GM03348 (cell line): ENCODE results near the gene RNASEH2B.

Source experiments
- DNase-seq: peaks from one replicate; pipeline ENCODE4 v3.0.0; 2012; ENCODE audit warnings: low spot score

RNASEH2B gene, protein sequence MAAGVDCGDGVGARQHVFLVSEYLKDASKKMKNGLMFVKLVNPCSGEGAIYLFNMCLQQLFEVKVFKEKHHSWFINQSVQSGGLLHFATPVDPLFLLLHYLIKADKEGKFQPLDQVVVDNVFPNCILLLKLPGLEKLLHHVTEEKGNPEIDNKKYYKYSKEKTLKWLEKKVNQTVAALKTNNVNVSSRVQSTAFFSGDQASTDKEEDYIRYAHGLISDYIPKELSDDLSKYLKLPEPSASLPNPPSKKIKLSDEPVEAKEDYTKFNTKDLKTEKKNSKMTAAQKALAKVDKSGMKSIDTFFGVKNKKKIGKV

DNA sequence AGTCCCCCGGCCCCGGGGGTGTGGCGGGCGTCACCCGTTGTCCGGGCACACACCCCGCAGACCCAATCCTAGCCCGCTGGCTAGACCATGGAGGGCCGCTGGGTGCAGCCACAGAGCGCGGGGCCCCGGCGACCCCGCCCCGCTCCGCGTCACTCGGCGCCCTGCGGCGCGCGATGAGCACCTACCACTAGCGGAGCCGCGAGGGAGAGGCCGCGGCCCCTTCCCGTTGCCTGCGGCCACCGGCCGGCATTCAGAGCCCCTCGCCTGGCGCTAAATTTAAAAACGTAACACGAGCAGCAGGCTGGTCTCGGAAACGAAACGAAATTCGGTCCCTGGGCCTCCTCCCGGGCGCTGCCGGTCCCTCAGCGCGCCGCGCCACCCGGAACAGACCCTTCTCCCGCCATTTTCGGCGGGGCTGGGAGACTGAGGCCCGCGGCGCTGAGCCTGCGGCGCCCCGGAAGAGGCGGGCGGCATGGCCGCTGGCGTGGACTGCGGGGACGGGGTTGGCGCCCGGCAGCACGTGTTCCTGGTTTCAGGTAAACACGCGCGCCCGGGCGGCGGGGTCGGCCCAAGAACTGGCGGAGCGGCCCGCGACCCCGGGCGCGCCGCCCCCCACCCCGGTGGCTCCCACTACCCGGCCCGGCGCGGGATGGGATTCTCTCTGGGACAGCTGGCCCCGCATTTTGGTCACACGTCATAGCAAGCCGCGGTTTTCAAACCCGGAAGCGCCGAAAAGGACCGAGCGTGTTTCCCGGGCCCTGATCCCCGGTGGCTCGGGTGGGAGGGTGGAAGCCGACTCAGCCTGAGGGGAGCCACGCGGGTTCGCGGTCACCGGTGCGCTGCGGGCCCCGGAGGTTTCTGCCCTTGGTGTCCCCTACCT lies at the start of gene RNASEH2B:
Gene RNASEH2B, plus strand, starts transcription at position 187 of the 880 bp plus-strand sequence. Its CDS starts 286 bp downstream, at position 473.
- DNase-seq, result peak; percentile 90

DNA sequence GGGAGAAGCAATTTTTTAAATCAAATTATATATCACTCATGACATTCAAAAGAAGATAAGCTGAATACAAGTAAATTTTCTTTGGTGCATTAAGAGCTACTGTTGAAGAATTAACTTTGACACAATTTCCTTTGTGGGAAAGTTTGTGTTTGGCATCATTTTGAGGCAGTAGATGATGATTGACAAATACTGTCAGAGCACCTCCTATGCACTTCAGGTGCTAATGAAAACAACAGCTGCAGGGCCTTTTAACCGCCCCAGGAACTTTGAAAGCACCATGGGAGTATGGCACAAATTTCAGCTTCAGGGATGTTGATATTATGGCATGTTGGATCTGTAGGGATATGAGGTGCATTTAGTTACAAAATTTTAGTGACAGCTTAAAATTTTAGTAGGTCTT lies 45.1 kb upstream of the RNASEH2B start:
- no peak for DNase-seq

DNA sequence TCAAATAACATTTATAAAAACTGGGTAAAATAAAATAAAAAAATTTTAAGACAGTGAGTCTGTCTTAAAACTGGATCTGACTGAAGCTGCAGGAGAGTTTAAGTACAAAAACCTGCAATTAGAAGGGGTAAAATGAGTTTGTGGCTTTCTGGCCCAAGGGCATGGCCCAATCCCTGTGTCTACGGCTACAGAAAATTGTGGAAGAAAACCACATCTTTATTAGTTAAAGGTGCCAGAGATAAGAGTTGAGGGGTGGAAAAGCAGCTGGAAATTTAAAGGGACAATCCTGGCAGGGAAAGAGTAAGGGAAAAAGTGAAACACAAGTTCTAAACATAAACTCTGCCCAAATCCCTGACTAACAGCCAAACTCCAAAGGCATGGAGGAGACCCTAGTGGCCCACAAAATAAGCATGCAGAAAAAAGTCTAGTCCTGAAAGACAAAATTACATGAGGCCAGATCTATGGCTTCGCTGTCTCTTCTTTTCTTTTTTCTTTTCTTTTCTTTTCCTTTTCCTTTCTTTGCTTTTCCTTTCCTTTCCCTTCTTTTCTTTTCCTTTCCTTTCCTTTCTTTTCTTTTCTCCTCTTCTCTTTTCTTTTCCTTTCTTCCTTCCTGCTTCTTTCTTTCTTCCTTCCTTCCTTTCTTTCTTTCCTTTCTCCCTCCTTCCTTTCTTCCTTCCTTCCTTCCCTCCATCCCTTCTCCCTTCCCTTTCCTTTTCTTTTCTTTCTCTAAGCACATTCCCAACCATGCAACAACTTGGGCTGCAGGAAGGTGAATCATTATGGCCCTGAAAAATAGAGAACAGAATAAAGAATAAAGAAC lies 42.6 kb upstream of the RNASEH2B start:
- no peak for DNase-seq

DNA sequence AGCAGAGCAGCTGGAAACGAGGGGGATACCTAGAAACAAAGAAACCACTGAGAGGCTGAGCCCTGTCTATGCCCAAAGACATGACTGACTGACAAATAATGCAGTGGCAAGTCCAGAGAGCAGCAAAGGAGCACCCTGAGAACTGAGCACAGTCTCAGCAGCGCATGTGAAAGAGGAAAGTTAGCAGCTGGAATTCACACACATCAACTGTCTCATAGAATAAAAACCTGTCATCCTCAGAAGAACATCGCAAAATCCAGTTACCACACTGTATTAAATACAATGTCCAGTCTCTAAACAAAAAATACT lies 42.0 kb upstream of the RNASEH2B start:
- DNase-seq, result no peak

DNA sequence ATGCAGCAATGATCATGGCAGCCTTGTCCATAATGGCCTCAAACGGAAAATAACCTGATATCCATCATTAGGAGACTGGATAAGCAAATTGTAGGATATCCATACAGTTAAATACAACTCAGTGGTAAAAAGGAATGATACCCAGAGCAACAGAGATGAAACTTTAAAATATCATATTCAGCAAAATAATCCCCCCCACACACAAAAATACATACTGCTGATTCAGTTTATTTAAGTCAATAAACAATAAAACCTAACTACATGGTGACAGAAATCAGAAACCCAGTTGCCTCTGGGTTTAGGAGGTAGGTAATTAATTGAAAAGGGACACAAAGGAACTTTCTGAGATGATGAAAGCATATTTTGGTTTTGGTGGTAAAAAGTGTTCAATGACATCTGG lies 38.2 kb upstream of the RNASEH2B start:
- DNase-seq, result no peak

DNA sequence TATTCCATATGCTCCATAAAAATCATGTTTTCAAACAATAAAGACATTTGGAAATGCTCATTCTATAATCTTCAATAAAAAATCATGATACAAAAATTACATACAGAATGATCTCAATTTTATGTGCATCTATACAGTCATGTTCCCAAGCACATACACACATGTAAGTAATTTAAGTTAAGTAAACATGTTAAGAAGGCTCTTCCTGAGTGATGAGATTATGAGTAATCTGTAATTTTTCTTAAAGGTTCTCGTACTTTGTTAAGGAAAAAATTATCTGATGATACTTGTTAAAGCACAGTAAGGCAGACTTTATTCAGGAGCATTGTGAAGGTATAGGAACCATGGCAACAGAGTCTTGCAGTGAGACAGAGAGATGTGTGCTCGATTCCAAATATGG lies 36.1 kb upstream of the RNASEH2B start:
- no peak for DNase-seq

DNA sequence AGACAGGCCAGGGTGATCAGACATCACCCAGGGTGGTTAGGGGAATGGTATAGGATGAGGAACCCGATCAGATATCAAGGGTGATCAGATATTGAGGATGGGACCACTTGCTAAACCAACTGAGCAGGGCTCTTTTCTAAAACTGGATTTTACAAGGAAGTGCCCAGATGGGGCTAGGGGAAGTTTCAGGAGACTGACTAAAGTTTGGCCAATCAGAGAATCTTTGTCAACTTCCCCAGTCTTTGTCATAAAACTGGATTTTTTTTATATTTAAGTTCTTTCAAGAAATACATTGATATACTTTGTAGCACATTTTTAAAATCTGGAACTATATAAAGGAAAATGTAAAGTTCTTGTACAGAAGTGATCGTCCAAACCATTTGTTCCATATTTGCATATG lies 35.6 kb upstream of the RNASEH2B start:
- no peak for DNase-seq

DNA sequence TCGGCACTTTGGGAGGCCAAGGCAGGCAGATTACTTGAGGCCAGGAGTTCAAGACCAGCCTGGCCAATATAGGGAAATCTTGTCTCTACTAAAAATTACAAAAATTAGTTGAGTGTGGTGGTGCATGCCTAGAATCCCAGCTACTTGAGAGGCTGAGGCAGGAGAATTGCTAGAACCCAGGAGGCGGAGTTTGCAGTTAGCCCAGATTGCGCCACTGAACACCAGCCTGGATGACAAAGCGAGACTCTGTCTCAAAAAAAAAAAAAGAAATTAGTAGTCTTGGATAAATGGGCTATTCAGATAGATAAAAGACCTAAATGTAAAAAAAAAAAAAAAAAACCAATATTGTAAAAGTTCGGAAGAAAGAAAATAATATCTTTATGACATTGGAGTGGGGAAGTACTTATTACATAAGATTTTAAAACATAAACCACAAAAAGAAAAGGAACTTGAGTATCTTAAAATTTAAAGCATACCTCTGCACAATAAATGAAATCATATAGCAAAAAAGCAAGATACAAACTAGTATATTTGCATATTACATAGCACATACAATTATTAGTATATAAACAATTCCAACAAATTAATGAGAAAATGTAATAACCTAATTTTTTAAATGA lies 26.7 kb upstream of the RNASEH2B start:
- DNase-seq, result no peak

DNA sequence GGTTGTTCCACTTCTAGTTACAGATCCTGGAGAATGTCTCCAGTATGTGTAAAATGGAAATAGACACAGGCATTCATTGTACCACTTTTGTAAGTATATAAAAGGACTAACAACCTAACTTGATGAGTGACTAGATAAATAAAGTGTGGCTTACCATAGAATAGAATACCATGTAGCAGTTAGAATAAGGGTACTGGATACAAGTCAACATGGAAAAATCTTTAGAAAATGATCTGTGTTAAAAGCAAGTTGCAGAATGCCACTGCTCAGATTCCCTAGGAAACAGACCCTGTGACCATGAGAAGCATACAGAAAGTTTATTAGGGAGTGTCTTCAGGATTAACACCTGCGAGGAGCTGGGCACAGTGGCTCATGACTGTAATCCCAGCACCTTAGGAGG lies 25.9 kb upstream of the RNASEH2B start:
- DNase-seq, result no peak

DNA sequence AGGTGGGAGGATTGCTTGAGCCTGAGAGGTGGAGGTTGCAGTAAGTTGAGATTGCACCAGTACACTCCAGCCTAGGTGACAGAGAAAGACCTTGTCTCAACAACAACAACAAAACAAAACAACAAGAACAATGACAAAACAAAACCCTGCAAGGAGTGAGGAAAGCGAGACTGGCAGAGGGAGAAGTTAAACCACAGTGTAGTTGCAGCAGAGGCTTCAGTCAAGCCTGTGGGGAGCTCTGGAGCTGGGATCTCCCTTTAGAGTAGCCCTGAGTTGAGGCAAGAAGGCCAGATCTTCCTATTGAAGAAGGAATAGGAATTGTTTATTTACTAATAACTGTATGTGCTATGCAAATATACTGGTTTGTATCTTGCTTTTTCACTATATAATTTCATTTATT lies 25.3 kb upstream of the RNASEH2B start:
- no peak for DNase-seq

DNA sequence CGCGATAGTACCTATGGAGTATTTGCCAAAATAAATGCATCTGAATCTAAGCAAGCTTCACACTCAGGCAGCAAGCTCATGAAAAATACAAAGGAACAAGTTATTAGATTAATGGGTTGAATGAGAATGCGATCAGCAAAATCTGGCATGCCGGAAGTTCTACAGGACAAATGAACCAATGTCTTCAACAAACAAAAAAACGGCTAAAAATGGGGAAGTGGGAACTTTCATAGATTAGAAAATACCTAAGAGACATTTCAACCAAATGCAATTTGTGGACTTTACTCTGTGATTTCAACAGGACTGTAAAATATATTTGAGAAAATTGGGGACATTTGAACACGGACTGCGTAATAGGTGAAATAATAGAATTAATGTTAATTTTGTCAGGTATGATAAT lies 22.4 kb upstream of the RNASEH2B start:
- DNase-seq, result no peak

DNA sequence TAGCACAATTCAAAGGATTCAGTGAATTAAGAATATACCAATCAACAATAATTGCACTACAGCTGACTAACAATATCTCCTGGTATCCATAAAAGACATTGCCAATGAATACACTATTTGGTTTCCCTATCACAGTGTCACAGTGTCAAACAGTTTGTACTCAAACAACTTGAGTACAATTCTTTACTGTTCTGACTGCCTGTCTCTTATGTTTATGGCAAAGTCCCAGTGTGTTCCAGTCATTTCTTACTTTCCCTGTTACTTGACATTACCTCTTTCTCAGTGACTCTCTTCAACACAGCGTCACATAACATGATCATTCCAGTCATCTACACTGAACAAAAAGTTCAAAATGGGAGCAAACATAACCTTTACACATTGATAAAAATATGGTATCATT lies 21.2 kb upstream of the RNASEH2B start:
- no peak for DNase-seq

DNA sequence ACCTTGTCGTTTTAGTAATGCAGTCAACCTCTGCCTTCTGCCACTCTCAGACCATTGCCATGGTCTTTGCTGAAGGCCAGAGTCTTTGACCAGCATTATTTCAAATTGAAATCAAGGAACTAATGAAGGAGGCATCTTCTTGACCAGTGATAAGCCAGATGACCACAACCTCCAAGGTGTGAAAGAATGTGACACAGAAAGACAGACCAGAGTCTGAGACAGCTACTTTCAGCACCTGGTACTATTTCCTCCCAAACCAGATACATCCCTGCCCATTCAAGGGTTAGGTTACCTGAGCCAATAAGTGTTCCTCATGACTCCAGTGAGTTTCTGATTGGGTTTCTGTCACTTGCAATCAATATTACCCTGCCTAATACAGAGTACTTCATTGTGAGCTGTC lies 20.3 kb upstream of the RNASEH2B start:
- DNase-seq, result no peak

DNA sequence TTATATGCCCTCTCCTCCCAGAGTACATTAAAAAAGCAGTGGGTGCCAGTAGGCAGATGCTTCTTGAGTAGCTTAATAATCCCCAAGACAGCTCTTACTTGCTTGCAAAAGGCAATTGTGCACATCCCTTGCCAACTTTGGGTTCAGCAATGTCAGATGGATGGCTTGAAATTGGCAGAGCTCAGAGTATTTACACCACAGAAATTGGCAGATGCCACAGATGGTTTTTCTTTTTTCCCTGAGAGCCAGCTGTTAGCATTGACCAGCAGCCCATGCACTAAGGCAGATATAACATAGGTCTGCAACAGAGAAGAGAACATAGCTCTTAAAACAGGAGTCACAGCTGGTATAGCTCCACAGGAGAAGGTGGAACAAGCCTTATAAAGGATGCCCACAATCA lies 18.4 kb upstream of the RNASEH2B start:
- no peak for DNase-seq

DNA sequence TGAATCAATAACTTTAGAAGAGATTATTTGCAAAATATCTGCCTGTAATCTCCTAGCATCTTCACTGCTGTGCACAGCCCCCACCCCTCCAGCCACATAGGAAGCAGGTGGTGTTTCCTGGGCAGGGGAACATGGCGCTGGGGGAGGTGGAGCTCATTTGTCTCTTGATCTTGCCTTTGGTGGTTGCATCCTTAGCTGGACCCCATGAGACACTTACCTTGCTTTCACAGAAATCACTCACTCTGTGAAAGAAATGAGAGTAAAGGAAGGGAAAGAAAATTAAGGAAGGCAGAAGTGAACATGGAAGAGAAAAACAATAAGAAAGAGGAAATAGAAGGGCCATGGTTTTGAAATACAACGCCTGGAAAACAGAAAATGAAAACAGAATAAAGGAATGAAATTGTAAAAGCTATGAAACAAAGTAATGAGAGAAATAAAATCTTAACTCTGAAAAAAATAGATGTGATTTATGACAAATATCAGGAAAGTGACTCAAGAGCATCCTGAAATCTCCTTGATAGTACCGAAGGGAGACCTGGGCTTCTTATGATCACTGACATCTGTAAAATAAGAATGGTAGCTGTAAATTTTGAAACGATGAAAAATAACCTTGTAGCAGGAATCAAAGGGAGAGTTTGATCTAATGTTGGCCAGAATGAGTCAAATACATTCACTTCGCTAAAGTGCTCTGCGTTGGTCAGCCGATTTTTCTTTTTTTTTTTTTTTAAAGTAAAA lies 17.2 kb upstream of the RNASEH2B start:
- no peak for DNase-seq

DNA sequence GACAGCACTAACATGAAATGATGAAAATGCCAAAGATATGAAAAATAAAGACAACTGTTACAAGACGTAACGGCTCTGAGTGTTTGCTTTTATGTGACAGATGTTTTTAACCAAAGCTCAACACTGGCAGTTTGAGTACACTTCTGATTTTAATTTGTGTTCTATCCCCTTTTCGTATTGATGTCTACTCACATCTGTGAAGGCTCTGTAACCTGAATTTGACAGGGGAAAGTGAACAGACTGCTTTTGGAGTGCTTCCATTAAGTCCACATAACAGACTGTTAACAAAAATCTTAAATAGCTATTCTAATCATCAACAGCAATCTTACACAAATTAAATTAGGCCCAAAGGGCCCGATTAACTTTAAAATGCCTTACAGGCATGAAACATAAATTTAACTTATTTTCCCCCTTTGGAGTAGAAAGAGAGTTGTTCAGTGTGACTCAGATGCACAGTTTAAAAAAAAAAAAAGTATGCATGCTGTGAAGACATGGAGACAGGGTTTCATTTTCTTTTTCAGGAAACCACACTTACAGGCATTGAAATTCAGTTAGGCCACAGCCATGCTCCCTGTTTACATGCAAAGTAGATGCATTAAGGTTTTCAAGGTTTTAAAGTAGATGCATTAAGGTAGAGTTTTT lies 16.3 kb upstream of the RNASEH2B start:
- peak; percentile 45 for DNase-seq

DNA sequence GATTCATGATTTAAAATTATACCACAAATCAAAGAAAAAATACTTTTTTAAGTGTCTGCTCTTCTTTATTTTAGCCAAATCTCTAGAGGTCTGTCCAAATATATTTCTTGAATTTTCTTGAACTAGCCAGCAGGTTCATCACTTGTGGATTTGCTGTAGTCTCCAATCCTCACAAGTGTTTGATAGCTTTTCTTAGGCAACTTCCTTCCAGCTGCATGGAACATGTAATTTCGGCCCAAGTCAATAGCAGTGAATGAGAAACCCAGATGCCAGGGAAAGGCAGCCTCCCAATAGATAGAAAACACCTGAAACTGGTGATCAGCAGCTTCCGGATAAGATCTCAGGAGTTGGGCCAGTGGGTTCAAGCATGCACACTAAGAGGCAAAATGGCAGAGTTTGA lies 15.6 kb upstream of the RNASEH2B start:
- no peak for DNase-seq

DNA sequence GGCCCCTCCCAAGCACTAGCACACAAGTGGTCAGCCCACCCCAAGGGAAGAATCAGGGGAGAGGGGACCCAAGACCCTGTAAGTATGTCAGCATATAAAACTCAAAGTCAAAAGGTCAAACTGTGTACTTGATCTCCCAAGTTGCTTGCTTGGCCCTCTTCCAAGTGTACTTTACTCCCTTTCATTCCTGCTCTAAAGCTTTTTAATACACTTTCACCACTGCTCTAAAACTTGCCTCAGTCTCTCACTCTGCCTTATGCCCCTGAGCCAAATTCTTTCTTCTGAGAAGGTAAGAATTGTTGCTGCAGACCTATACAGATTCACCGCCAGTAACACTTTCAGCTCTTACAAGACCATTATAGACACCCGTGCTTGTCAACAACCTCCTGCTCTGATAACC lies 15.1 kb upstream of the RNASEH2B start:
- no peak for DNase-seq

DNA sequence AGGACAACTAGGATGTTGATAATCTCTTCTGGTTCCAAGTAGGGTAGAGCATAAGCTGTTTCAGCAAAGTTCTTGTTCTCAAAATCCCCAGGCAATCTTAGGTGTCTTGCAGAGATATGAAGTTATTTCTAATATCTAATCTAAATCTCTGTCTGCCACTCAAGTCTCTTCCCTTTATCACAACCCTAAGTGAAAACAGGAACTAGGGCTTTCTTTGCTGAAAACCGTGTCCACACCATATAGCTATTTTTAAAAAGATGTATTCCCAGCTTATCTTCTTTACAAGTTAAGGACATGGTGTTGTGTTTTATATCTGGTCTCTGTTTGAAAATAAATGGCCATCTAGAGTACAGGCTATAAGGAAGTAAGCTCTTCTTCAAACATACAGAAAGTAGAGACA lies 11.3 kb upstream of the RNASEH2B start:
- DNase-seq, result no peak

DNA sequence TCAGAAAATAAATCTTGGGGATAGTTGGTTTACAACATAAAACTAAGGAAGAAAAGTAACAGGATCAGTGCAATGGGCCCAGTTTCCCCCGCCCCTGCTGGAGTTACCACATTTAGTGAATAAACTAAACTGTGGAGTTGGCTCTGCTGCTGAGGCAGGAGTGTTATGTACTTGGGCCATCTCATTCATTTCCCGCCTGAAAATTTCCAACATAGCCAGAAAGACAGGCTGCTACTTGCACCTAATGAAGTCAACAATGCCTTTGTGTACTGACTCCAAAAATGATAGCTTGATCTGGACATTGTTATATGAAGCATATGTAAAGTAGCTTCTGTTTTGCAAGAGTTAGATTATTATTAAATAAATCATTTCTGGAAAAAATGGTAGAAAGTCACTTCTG lies 7.9 kb upstream of the RNASEH2B start:
- no peak for DNase-seq

DNA sequence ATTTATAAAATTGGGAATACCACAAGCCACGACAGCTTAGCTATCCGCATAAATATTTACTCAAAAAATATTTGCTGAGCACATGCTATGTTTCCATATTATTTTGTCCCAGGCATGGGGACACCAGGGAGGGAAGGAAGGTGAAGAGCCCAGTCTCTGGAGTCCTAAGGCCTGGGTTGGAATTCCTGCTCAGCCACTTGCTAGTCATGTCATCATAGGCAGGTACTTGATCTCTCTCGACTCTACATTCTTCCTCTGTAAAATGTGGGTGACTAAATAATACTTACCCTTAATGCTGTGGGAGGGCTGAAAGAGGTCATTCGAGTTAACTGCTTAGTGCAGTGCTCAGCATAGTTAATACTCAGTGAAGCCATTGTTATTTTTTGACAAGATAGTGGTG lies 4.3 kb upstream of the RNASEH2B start:
- DNase-seq, result no peak
